SJCRH30 (cell line): ENCODE measurements around the gene SERINC5. TPM values are rescaled to one million over a fixed set of nuclear protein-coding genes. Genes with fewer than 3 reads are reported as not detected.
"Not testable (repeated sequence)": the region's sequence is repeated elsewhere in the genome, so short reads cannot be mapped to it uniquely, and the experiment has no call there.

ENCODE experiments used
- DNase-seq, 2 experiments: peaks; one replicate each; pipeline ENCODE4 v3.0.0-alpha.2; 2015 to 2020
- H3K27ac ChIP-seq: fragments of 250-450 bp; sonication (Bioruptor Pico); 2 replicates; pipeline ENCODE4 v1.5.1; 2020; ENCODE audit warnings: mild to moderate bottlenecking, moderate library complexity
- H3K27me3 ChIP-seq: fragments of 250-450 bp; sonication (Bioruptor Pico); 2 replicates; pipeline ENCODE4 v1.5.1; 2020; ENCODE audit warnings: mild to moderate bottlenecking, moderate library complexity
- H3K36me3 ChIP-seq: fragments of 250-450 bp; sonication (Bioruptor Pico); 2 replicates; pipeline ENCODE4 v1.5.1; 2020; ENCODE audit warnings: mild to moderate bottlenecking, moderate library complexity
- H3K4me1 ChIP-seq: fragments of 250-450 bp; sonication (Bioruptor Pico); 2 replicates; pipeline ENCODE4 v1.5.1; 2020; ENCODE audit warnings: mild to moderate bottlenecking, moderate library complexity
- H3K4me3 ChIP-seq: fragments of 250-450 bp; sonication (Bioruptor Pico); 2 replicates; pipeline ENCODE4 v1.5.1; 2020; ENCODE audit warnings: mild to moderate bottlenecking, moderate library complexity
- H3K9me3 ChIP-seq: fragments of 250-450 bp; sonication (Bioruptor Pico); replicated peaks from 2 replicates; pipeline ENCODE4 v1.5.1; 2020; ENCODE audit warnings: mild to moderate bottlenecking, moderate library complexity
- total RNA-seq: library from RNA; depleted of rRNA; stranded (reverse); fragments of >200 nt; shearing (Covaris generic); gene quantifications from 2 replicates; pipeline ENCODE4 v1.2.3, GENCODE V29; 2014

Gene SERINC5
- total RNA-seq, 1 experiment from 2014 or later, result 9.0 TPM

DNA sequence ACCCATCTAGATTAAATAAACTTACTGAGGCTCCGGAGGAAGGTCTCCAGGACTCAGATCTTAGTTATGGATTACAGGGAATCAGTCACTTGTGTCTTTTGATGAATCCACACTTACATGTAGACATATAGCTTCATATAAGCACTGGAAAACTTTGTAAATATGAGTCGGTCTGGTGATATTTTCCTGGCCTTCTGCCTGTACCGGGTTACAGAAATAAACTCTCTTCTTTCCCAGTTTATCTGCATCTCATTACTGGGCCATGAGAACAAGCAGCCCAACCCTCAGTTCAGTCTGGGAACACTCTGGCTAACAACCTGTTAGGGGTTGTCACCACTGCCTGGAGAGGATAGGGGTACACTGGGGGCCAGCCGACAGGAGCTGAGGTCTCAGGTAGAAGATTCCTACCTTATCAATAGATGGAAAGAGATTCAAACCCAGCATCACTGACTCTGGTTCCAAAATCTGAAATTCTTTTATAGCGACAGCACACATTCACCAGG lies 161.6 kb downstream of the SERINC5 start:
- H3K4me1 ChIP-seq, result no peaks in the 10 kb centered on the region
- DNase-seq, result no peak
- no peaks in the 10 kb centered on the region for H3K36me3 ChIP-seq
- H3K27me3 ChIP-seq, result no peaks in the 10 kb centered on the region
- H3K27ac ChIP-seq, result no peak overlapping the region
- H3K4me3 ChIP-seq, result no peak overlapping the region
- H3K9me3 ChIP-seq, result no peaks in the 10 kb centered on the region

DNA sequence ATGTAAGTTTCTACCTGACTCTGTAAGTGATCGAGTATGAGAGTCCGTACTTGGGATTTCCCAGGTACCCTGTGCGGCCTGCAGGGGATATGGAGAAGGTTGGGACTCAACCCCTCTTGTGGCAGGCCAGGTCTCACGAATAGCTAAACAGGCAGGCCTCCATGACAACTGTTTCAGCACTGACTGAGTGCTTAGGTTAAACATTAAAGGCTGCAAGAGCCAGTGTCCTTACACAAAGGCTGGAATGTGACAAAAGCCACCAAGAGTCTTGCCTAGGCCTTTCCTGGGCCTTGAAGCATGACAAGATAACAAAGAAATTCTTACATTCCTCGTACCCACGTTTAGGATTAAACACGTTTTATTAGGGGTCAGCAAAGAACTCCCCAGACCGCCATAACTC lies 162.1 kb downstream of the SERINC5 start:
- no peak overlapping the region for H3K27ac ChIP-seq
- H3K36me3 ChIP-seq, result no peaks in the 10 kb centered on the region
- no peaks in the 10 kb centered on the region for H3K9me3 ChIP-seq
- no peaks in the 10 kb centered on the region for H3K4me1 ChIP-seq
- peak in 1 of 2 experiments; percentile 34 for DNase-seq
- H3K4me3 ChIP-seq, result no peak overlapping the region
- H3K27me3 ChIP-seq, result no peaks in the 10 kb centered on the region

DNA sequence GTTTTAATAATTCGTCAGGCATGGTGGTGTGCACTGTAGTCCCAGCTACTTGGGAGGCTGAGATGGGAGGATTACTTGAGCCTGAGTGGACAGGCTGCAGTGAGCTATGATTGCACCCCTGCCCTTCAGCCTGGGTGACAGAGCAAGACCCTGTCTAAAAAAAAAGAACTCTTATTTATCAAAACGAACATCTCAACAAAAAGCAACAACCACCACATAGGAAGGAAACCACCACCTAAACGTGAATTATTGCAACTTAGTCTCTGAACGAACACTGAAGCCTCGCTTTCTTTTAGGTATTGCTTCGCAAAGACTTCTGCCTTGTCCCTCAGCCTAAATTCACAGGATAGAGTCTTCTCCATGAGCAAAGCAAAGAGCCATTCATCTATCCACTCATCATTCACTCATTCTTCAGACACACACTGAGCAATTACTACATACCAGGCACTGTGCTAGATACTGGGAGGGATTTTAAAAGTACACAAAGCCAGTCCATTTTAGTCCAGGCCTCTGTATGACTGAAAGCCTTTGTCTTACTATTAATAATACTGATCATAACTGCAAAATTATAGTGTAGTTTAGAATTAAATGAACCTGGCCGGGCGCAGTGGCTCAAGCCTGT lies 163.3 kb downstream of the SERINC5 start:
- Histone ChIP-seq H3K4me3 (no peak overlapping the region), H3K27ac (no peak overlapping the region), H3K4me1 (no peaks in the 10 kb centered on the region), H3K9me3 (no peaks in the 10 kb centered on the region), H3K36me3 (no peaks in the 10 kb centered on the region), H3K27me3 (no peaks in the 10 kb centered on the region)
- DNase-seq, result no peak

DNA sequence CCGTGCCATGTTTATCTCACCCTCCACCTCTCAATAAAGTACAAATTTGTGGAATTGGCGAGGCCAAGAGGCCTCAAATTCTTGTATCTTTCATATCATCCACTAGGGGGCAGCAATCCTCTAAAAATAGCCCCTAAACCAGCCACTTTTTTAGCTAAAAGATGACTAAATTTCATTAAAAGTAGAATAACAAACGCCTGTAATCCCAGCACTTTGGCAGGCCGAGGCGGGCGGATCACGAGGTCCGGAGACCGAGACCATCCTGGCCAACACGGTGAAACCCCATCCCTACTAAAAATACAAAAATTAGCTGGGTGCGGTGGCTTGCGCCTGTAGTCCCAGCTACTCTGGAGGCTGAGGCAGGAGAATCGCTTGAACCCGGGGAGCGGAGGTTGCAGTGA lies 164.1 kb downstream of the SERINC5 start:
- H3K27me3 ChIP-seq, H3K4me3 ChIP-seq, H3K27ac ChIP-seq, H3K36me3 ChIP-seq, H3K4me1 ChIP-seq, H3K9me3 ChIP-seq: not testable (repeated sequence)
- peak; percentile 31 to 82 for DNase-seq

DNA sequence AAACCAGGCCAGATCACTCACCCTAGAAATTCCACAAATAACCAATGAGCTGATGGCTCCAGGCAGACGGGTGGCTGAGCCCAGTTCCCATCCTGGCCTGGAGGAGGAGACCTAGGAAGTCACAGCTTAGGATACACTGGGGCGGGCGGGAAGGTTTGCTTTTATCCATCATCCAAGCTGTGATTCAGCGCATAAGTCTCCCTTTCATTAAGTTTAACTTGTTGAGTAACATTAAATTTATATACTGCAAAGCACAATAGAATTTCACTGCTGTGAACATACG lies 165.0 kb downstream of the SERINC5 start:
- Histone ChIP-seq H3K36me3 (no peaks in the 10 kb centered on the region), H3K4me1 (no peaks in the 10 kb centered on the region), H3K27ac (no peak overlapping the region), H3K9me3 (no peaks in the 10 kb centered on the region), H3K4me3 (no peak overlapping the region), H3K27me3 (no peaks in the 10 kb centered on the region)
- DNase-seq, result no peak

DNA sequence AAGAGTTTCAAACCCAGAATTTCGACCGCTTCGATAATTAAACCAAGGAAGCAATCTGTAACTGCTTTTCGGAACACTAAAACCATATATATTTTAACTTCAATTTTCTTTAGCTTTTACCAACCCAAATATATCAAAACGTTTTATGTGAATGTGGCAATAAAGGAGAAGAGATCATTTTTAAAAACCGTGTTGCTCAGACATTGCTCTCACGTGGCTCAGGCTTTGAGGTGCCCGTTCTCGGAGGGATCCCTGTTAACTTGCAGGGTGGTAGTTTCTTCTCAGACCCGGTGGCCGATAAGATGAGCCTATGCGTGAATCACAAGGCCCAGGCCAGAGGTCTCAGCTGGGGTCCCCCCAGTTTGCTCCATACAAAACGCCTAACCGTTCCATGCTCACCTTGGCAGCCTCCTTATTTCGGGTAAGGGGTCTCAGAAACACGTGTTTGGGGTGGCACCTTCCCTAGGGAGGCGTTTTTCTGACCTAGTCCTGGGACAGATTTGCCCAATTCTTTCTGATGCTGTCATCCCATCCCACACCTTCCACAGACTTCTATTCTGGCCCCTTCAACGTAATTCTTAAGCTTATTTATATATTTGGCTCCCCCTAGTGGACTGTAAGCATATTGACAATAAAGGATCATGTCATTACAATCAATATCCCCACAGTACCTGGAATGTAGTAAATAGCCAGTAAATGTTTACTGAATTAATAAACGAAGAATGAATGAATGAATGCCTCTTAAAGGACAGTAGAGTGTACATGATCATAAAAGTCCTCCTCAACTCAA lies 172.6 kb downstream of the SERINC5 start:
- Histone ChIP-seq H3K4me1 (no peaks in the 10 kb centered on the region), H3K27me3 (no peaks in the 10 kb centered on the region), H3K9me3 (no peaks in the 10 kb centered on the region), H3K36me3 (no peaks in the 10 kb centered on the region), H3K4me3 (peak overlapping the region; percentile 32), H3K27ac (no peak overlapping the region)
- DNase-seq, result peak; percentile 32 to 80

DNA sequence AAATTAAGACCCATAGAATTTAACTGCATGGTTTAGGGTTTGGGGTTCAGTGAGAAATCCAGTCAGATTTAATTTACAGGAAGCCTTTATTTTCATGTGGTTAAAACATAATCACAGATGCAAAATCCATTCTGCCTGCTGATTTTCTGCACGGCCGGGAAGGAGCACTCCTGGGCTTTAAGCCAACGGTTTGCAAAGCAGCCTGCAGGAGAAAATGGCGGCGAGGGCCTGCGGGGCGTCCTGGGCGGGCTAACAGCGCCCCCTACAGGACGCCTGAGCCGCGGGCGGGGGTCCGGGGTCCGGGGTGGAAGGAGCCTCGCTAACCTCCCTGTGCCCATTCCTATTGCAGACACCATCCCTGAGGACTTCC lies 173.1 kb downstream of the SERINC5 start:
- Histone ChIP-seq H3K27ac (no peak overlapping the region), H3K4me3 (peak overlapping the region; percentile 32), H3K4me1 (no peaks in the 10 kb centered on the region), H3K36me3 (no peaks in the 10 kb centered on the region), H3K9me3 (no peaks in the 10 kb centered on the region), H3K27me3 (no peaks in the 10 kb centered on the region)
- DNase-seq, result peak; percentile 79 to 85

DNA sequence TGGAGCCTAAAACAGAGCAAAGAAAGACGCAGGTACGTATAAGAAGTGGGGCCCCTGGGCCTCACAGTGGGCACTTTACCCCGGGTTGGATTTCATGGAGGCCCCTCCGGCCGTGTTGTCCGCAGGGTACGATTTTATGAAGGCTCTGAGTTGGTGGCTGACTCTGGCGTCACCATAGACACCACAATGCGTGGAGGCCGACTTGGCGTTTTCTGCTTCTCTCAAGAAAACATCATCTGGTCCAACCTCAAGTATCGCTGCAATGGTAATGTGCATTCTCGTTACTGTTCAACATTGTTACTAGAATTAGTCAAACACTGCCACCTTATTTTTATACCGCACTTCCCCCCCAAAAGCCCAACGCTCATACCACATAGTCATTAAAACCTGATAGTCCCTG lies 173.6 kb downstream of the SERINC5 start:
- no peaks in the 10 kb centered on the region for H3K4me1 ChIP-seq
- no peak for DNase-seq
- no peaks in the 10 kb centered on the region for H3K9me3 ChIP-seq
- H3K4me3 ChIP-seq, result peak overlapping the region; percentile 12; the same call in 1 of the 2 replicates
- H3K27ac ChIP-seq, result no peak overlapping the region
- H3K36me3 ChIP-seq, result no peaks in the 10 kb centered on the region
- no peaks in the 10 kb centered on the region for H3K27me3 ChIP-seq

DNA sequence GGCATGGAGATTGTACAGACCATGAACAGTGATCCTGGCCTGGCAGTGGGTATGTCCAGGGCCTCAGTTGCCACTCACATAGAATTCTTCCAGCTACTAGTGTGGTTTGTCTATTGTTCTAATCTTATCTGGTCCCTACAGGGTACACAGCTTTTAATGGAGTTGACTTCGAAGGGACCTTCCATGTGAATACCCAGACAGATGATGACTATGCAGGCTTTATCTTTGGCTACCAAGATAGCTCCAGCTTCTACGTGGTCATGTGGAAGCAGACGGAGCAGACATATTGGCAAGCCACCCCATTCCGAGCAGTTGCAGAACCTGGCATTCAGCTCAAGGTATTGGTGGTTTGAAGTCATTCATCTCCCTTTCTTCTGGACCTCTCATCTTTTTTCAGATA lies 176.9 kb downstream of the SERINC5 start:
- H3K9me3 ChIP-seq, result no peaks in the 10 kb centered on the region
- no peak overlapping the region for H3K4me3 ChIP-seq
- H3K36me3 ChIP-seq, result no peaks in the 10 kb centered on the region
- peaks cover 13% of the 10 kb centered on the region for H3K4me1 ChIP-seq
- H3K27me3 ChIP-seq, result no peaks in the 10 kb centered on the region
- no peak overlapping the region for H3K27ac ChIP-seq
- DNase-seq, result no peak

DNA sequence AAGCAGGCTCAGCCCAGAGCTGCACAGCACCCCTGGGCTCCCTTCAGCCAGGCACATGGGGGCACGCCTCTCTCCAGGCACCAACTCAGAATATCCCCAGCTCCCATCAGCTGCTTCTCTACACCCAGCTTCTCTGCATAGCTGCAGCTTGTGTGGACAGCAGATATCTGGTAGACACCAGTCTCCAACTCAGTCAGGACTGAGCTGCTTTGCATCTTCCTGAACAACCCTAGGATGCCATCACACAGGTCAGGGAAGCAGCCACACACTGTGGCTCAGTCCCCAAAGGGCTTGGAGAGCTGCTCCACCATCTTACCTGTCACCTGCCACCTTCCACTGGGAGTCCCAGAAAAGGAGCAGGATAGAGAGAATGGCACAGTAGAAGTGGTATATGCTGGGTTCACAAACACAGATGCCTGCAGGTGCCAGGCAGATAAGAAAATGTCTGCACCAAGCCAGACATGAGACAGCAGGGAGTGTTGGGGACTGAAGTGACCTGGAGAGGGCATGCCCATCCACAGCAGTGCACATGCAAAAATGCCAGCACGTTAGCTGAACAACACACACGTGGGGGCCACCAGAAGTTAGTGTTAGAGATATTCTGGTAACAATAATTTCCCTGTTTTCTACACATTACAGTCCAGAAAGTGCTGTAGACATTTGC lies 178.7 kb downstream of the SERINC5 start:
- 0 out of 2 replicates have a peak overlapping the region, but pooled peaks have one; percentile 10 for H3K27ac ChIP-seq
- no peaks in the 10 kb centered on the region for H3K9me3 ChIP-seq
- peaks cover 13% of the 10 kb centered on the region for H3K4me1 ChIP-seq
- no peaks in the 10 kb centered on the region for H3K27me3 ChIP-seq
- no peaks in the 10 kb centered on the region for H3K36me3 ChIP-seq
- DNase-seq, result no peak
- H3K4me3 ChIP-seq, result no peak overlapping the region

DNA sequence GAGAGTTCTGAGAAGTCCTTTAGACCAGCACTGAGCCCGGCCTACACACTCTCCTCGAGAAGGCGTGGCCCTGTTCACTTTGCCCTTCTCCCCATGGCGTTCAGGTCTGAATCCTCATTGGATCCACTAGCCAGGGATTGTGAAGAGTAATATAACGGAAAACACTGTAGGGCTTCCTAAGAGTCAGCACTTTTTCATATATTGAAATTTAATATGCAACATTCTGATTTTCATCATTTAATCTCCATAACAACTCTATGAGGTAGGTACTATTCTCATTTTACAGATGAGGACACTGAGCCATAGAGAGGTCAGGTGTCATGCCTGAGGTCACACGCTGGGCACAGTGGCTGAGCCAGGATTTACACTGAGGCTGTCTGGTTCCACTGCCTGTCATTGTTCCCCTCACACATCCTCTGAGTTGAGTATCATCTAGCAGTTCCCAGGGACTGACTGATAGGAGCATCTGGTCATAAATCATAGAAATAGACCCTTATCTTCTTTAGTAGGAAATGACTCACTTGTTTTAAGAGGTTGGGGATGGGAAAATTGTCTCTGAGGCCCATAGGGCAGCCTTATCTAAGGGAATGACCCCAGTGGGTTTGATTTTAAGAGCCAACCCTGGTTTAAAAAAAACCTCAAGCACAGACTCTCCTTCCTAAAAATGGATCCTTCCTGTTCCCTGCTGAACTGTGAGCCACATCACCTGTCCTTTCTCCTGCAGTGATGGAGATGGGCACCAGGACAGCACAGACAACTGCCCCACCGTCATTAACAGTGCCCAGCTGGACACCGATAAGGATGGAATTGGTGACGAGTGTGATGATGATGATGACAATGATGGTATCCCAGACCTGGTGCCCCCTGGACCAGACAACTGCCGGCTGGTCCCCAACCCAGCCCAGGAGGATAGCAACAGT lies 179.5 kb downstream of the SERINC5 start:
- peak; percentile 50 to 80 for DNase-seq
- H3K27ac ChIP-seq, result 0 out of 2 replicates have a peak overlapping the region, but pooled peaks have one; percentile 10
- H3K4me1 ChIP-seq, result peaks cover 13% of the 10 kb centered on the region
- no peaks in the 10 kb centered on the region for H3K36me3 ChIP-seq
- no peaks in the 10 kb centered on the region for H3K9me3 ChIP-seq
- no peak overlapping the region for H3K4me3 ChIP-seq
- no peaks in the 10 kb centered on the region for H3K27me3 ChIP-seq

DNA sequence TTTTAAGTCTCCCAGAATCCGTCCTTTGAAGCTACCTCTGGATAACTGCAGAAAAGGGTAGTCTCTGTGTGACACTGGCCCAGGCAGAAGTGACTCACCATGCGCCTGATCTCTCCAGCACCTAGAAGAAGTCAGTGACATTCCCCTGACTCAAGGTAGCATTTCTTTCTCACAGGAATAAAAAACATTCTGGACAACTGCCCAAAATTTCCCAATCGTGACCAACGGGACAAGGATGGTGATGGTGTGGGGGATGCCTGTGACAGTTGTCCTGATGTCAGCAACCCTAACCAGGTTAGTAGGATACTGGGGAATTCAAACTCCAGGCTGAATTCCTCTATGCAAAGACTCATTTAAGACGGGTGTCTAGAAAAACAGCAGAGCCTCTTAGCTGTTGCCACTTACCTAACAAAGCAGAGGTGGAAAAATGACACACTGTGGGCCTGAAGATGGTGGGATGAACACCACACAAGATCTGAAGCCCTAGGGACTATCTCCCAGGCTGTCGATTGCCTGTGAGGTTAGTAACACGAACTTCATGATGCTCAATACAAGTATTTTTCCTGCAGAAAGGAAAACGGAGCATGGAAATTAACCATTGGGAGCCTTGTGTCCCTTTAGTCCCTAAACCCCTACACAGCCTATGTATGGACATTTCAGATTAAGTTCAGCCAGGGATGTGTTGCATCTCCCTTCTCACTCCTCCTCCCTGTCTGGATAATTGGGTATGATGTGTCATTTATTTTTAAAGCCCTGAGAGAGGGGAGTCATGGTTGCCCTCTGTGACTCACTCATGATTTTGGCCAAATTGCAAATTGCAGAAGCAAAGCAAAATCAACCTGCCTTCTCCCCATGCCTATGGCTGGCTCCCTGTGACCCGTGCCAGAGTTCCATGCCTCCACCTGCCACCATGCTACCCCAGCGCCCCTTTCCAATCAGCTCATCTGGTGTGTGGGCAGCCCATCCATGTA lies 183.5 kb downstream of the SERINC5 start:
- peaks cover 13% of the 10 kb centered on the region for H3K4me1 ChIP-seq
- no peaks in the 10 kb centered on the region for H3K9me3 ChIP-seq
- no peaks in the 10 kb centered on the region for H3K36me3 ChIP-seq
- no peak for DNase-seq
- no peak overlapping the region for H3K27ac ChIP-seq
- no peaks in the 10 kb centered on the region for H3K27me3 ChIP-seq
- H3K4me3 ChIP-seq, result no peak overlapping the region

DNA sequence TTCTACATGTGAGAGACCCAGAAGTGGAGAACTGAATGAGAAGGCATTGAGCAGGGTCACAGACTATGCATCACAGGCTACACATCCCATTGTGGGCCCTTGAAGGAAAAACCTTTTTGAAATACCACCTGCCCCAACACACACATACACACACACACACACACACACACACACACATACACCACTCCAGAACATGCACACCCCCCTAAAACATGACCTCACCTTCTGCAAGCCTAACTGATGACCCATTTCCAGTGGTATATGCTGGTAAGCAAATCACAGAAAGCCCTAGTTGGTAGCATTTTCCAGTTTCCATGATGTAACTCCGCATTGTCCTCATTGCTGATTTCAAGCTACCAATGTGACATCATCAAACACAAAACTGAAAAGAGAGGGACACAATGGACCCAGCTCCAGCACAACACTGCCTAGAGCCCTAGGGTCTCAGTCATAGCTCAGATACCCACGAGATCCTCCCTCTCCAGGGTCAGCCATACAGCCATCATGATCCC lies 184.3 kb downstream of the SERINC5 start:
- no peaks in the 10 kb centered on the region for H3K36me3 ChIP-seq
- no peak for DNase-seq
- no peaks in the 10 kb centered on the region for H3K9me3 ChIP-seq
- H3K4me3 ChIP-seq, result no peak overlapping the region
- no peaks in the 10 kb centered on the region for H3K27me3 ChIP-seq
- no peak overlapping the region for H3K27ac ChIP-seq
- peaks cover 6% of the 10 kb centered on the region for H3K4me1 ChIP-seq
